ENCODE measurements around the gene ELOVL5.

The ELOVL5 gene

GRCh38 chr6:53269827-53270226 is 78.9 kb downstream of the ELOVL5 start:
- TF ChIP-seq CTCF (conservative IDR thresholded peaks at IDR 0.05): no peak
- H3K27ac ChIP-seq: no peak overlapping the region

GRCh38 chr6:53268858-53269608 is 79.7 kb downstream of the ELOVL5 start:
- no peak for TF ChIP-seq CTCF (conservative IDR thresholded peaks at IDR 0.05)
- no peak overlapping the region for H3K27ac ChIP-seq

- TF ChIP-seq CTCF (conservative IDR thresholded peaks at IDR 0.05): no peak
- no peak overlapping the region for H3K27ac ChIP-seq
These were observed 82.1 kb downstream of the ELOVL5 start for GRCh38 chr6:53266553-53267090.

- no peak for TF ChIP-seq CTCF (conservative IDR thresholded peaks at IDR 0.05)
- no peak overlapping the region for H3K27ac ChIP-seq
These were observed 83.7 kb downstream of the ELOVL5 start for GRCh38 chr6:53264915-53265607.

GRCh38 chr6:53264337-53264736 is 84.4 kb downstream of the ELOVL5 start:
- H3K27ac ChIP-seq: no peak overlapping the region
- no peak for TF ChIP-seq CTCF (conservative IDR thresholded peaks at IDR 0.05)

GRCh38 chr6:53263917-53264316 is 84.8 kb downstream of the ELOVL5 start:
- TF ChIP-seq CTCF (conservative IDR thresholded peaks at IDR 0.05): no peak
- no peak overlapping the region for H3K27ac ChIP-seq

- no peak for TF ChIP-seq CTCF (conservative IDR thresholded peaks at IDR 0.05)
- no peak overlapping the region for H3K27ac ChIP-seq
These were observed 88.7 kb downstream of the ELOVL5 start for GRCh38 chr6:53259860-53260580.
